HG03442 (cell line): Measurements from ENCODE around the gene MICAL2.

Experiments used
- ATAC-seq: cut with Tn5 transposase; IDR thresholded peaks from one replicate; pipeline ENCODE4 v1.9.1; 2021; ENCODE audit warnings: mild to moderate bottlenecking, moderate library complexity; ENCODE audit not compliant: unreplicated experiment

The MICAL2 gene

DNA sequence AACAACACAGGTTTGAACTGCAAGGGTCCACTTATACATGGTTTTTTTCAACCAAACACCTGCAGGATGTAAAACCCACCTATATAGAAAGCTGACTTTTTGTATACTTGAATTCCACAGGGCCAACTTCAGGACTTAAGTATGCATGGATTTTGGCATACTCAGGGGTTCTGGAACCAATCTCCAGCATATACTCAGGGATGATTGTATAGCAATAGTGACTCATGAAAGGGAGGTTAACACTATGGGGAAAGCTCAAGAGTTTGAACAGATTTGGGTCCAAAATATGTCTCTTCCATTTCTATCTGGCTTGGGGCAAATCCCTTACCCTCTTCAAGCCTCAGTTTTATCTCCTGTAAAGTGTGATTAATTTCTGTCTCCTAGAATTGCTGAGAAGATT is 94.9 kb downstream of the MICAL2 start:
- ATAC-seq = no peak

DNA sequence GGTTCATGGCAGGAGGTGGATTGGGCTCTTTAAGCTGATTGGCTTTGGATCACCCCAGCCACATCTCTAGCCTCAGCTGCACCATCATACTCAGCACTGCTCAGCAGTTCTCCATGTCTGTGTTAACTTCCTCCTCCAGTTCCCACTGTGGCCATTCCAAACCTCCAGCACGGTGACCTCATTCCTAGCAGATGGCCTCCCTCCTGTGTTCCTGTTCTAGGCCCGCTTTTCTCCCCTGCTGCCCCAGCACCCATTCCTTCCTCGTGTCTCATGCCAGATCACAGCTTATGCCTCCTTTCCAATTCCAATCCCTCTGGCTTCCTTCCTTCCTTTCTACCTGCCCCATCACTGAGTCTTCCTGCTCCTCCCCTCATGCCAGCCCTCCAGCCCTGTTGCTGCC is 96.1 kb downstream of the MICAL2 start:
- no peak for ATAC-seq

DNA sequence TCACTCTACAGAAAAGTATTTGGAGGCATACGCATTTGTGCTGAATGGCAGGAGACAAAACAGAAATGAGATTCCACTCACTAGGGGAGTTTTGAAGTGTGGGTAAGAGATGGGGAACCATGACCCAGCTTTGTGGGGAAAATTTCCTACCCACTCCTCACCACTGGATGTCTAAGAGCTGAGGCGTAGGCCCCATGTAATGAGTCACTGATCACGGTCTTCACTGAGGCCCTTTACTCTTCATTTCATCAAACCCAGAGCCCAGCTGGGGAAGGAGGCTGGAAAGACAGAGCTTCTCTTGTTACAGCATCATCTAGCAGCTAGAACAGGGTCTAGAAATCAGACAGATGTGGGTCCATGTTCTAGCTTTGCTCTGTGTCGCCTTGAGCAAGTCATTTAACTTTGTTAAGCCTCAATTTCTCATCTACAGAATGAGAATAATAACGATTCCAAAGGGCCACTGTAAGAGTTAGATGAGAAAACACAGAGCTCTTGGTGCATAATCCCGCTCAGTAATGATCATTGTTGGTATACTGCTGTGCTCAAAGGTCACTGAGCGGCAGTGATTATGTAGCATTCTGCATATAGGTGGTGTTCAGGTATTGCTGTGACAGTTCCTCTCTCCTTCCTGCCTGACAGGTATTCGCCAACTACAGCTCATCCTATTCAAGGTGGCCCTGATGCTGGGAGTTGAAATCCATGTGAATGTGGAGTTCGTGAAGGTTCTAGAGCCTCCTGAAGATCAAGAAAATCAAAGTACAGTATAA is 97.2 kb downstream of the MICAL2 start:
- no peak for ATAC-seq

- no peak for ATAC-seq
These were observed 98.7 kb downstream of the MICAL2 start for GRCh38 chr11:12209096-12209495.

- ATAC-seq = no peak
These were observed 99.8 kb downstream of the MICAL2 start for GRCh38 chr11:12210200-12210599.

GRCh38 chr11:12211331-12212065 is 101.1 kb downstream of the MICAL2 start:
- no peak for ATAC-seq

DNA sequence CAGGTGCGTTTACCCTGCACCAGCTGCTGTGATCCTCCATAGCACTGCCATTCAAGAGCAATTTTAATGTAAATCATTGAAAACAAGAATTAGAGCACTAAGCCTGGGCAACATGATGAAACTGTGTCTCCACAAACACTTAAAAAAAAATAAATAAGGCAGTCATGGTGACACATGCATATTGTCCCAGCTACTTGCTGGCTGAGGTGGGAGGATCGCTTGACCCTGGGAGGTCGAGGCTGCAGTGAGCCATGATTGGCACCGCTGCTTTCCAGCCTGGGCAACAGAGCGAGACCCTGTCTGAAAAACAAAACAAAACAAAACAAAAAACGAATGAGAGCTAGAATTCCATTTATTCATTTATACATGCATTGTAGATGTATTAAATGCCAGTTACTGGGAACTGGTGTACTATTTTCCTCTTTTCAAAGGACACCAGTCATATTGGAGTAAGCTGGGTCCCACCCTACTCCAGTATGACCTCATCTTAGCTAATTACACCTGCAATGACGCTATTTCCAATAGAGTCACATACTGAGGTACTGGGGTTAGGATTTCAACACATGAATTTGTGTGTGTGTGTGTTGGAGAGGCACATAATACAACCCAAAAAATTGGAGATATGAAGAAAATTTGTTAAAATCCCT is 101.9 kb downstream of the MICAL2 start:
- ATAC-seq = no peak

- no peak for ATAC-seq
These were observed 102.4 kb downstream of the MICAL2 start for GRCh38 chr11:12212821-12213185.

DNA sequence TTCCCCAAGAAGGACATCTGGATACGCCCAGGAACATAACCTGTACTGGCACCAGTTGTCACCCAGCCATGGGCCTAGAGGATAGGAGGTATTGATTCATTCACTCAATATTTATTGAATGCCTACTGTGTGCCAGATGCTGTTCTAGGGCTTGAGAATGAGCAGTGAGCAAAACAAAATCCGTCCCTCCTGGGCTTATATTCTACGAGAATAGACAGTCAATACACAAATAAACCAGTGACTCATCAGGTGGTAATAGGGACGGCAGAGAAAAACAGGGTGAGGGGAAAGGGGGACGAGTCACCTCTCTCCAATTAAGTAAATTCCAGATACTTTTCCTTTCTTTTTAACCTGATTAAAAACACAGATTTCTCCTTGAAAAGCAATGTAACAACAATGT is 103.5 kb downstream of the MICAL2 start:
- ATAC-seq = no peak

DNA sequence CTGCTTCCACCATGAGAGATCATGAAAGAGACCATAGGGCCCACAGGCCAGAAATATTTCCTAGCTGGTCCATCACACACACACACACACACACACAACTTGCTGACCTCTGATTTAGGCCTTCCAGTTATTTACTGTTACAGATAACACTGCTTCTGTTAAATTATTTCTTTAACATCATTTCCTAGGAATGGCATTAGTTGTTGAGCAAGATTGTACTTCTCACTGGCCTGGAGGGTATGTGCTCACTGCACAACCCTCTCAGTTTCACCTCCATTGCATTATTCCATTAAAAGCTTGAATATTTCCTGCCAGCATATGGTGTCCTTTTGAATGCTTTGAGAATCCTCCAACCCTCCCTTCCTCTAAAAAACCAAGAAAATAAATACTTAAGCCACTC is 104.4 kb downstream of the MICAL2 start:
- ATAC-seq = no peak

DNA sequence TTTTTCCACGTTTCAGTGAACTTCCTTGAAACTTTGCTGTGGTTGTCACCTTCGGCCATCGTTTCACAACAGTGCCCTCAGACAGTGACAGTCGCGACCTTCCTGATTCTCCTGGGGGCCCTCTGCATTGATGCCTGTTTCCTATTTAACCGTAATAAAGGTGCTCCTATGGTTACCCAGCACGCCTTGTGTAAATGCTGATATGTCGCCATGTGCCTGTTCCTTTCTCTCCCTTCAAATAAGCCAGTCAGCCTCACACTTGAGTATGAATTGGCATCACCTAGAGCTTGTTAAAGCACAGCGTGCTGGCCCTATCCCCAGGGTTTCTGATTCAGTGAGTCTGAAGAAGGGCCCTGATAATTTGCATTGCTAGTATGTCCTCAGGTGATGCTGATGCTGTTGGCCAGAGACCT is 104.8 kb downstream of the MICAL2 start:
- ATAC-seq = no peak

GRCh38 chr11:12216041-12216451 is 105.7 kb downstream of the MICAL2 start:
- no peak for ATAC-seq

- no peak for ATAC-seq
These were observed 106.4 kb downstream of the MICAL2 start for GRCh38 chr11:12216671-12217374.

DNA sequence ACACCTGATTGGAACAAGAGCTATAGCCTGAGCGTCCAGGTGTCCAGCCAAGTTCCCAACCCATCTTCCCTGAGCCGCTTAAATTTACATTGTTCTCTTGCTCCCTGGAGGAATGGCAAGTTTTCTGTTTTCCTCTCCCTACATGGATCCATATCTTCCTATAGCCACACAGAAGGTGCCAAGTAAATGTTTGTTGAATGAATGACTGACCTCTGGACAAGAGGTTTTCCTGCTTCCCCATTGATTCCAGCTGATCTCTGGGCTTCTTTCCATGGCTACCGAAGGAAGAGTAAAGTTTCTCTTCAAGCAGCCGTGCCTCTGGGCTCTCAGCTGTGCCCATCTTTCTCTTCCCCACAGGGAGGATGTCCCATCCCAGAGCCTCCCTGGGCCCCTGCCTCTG is 107.5 kb downstream of the MICAL2 start:
- ATAC-seq = no peak

GRCh38 chr11:12218909-12219308 is 108.5 kb downstream of the MICAL2 start:
- ATAC-seq = no peak

- ATAC-seq = no peak
These were observed 109.4 kb downstream of the MICAL2 start for GRCh38 chr11:12219757-12220156.

DNA sequence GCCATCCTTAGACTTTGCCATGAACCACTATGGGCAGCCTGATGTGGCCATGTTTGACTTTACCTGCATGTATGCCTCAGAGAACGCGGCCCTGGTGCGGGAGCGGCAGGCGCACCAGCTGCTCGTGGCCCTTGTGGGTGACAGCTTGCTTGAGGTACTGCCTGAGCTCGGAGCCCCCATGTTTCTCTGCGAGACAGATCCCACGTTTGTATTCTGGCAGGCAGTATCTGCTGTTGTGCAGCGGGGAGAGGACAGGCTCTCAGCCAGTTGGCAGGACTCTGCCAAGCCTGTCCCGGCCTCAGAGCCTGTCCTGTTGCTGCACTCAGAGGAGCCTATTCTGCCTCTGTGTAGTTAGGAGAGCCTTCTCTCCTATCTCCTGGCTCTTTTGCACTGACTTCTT is 109.9 kb downstream of the MICAL2 start:
- ATAC-seq = no peak

GRCh38 chr11:12221051-12221535 is 110.7 kb downstream of the MICAL2 start:
- ATAC-seq = no peak

DNA sequence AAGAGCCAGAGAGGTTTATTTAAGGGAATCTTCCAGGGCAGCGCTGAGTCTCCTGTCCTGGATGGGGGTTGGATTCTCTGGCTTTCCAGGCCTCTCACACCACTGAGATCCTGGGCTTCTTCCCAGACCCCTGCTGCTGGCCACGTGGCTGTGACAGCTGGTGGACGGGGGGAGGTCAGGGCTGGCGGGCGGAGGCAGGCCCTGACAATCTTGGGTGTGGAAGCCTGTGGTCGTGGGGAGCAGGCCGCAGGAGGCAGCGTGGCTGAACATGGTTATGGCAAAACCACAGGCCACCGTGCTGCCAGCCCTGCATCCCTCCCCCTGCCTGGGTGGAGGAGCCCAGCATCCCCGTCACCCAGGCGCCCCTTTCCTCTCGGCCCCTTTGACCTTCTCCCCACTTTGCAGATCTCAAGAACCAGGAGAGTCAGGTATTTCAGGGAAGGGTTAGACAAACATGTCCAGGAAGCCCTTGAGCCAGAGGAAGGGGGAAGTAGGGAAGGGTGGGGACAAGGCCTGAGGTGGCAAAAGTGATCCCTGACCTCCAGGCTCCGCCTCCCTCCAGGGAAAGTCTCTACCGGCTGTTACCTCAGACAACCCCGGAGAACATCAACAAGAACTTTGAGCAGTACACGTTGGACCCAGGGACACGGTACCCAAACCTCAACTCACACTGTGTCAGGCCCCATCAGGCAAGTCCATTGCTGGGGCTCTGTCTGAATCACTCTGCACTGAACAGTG is 111.8 kb downstream of the MICAL2 start:
- no peak for ATAC-seq

DNA sequence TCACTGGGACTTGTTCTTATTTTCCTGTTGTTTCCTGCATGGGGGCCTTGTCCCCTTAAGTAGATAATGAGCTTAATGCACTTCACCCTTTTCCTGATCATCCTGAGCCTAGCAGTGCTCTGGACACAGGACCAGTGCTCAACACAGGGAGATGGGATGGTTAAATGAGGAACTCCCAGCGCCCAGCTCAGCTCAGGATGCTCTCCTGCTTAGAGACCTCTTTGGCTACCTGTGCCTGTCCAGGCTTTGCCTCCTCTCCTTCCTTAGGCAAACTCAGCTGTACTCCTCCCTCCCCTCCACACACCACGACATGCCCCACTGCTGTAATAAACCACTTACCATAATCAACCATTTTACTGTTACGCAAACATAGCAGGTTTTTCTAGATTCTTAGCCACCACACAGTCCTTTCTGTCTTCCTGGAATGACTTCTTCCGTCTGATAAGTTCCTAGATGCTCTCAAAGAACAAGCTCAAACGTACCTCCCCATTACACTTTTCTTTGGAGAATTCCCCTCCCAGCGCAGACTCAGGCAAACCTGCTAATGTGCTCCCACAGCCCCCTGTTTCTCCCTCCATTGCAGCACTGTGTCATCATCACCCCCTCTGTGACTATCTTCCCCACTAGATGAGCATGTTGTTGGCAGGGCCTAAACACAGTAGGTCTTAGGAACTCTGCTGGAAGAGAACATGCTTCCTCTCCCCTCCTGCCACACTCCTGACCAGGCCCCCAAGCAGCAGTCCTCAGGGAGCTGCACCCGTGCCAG is 113.6 kb downstream of the MICAL2 start:
- no peak for ATAC-seq
